Transverse colon (tissue), 4 donors: Measurements from ENCODE around the gene RGS3. TPM values are rescaled to one million over a fixed set of nuclear protein-coding genes. Genes with fewer than 3 reads are reported as not detected.

Experiments
- DNase-seq: peaks from one replicate; pipeline ENCODE4 v3.0.0-alpha.2; 2019
- H3K27ac ChIP-seq, 4 donors: fragments of 200-600 bp; sonication (generic); 2 replicates each; pipeline ENCODE4 v1.5.1; 2016 to 2018; ENCODE audit warnings: inconsistent platforms in 4 of 4
- H3K27me3 ChIP-seq: fragments of 200-600 bp; sonication (generic); 2 replicates; pipeline ENCODE4 v1.5.1; 2017; ENCODE audit warnings: inconsistent platforms
- H3K36me3 ChIP-seq, 4 donors: fragments of 200-600 bp; sonication (generic); 2 replicates each; pipeline ENCODE4 v1.5.1; 2017 to 2019; ENCODE audit warnings: inconsistent platforms in 4 of 4
- H3K4me1 ChIP-seq, 4 donors: fragments of 200-600 bp; sonication (generic); 2 replicates each; pipeline ENCODE4 v1.5.1; 2017 to 2020; ENCODE audit warnings: inconsistent platforms in 4 of 4
- H3K4me3 ChIP-seq, 4 donors: fragments of 200-600 bp; sonication (generic); 1 replicate in 1 of 4; 2 replicates in 3 of 4; pipeline versions ENCODE4 v1.5.1 to v1.6.1; 2017 to 2019; ENCODE audit warnings: inconsistent platforms in 4 of 4
- H3K9me3 ChIP-seq, 2 donors: fragments of 200-600 bp; sonication (generic); 2 replicates each; pipeline ENCODE4 v1.5.1; 2017 to 2019; ENCODE audit warnings: inconsistent platforms in 2 of 2
- CTCF ChIP-seq, 5 experiments: fragments of 200-600 bp in 3 of 5; fragments of 450-650 bp in 2 of 5; sonication (generic) in 3 of 5; IDR thresholded peaks; 1 replicate in 2 of 5; 2 replicates in 3 of 5; pipeline ENCODE4 v1.5.1; 2016 to 2017; ENCODE audit warnings: antibody characterized with exemption in 5 of 5, inconsistent platforms in 3 of 5, mild to moderate bottlenecking in 2 of 5, moderate library complexity in 1 of 5
- EP300 ChIP-seq: sonication (generic); formaldehyde crosslinking; IDR thresholded peaks from one replicate; pipeline ENCODE4 v1.6.1; 2017; ENCODE audit warnings: antibody characterized with exemption, low read depth
- POLR2A ChIP-seq: fragments of 450-650 bp; IDR thresholded peaks from one replicate; pipeline ENCODE4 v1.6.1; 2016; ENCODE audit warnings: antibody characterized with exemption, mild to moderate bottlenecking, moderate library complexity
- POLR2AphosphoS5 ChIP-seq, 3 donors: sonication (generic); formaldehyde crosslinking; IDR thresholded peaks; one replicate each; pipeline ENCODE4 v1.6.1; 2016; ENCODE audit warnings: antibody characterized with exemption in 3 of 3
- WGBS, 2 donors: methylation state at CpG; one replicate each; pipeline ENCODE4 v1.1.5; 2018; ENCODE audit warnings: low coverage in 1 of 2; 5-methylcytosine and 5-hydroxymethylcytosine counted together
- in situ Hi-C, 4 donors: fragments of 200-750 bp; cut with MboI; loops; one replicate each; pipeline versions ENCODE4 v1.15.0 to v1.15.1; 2017; ENCODE audit warnings: low sequenced_read_pairs in 3 of 4, low pct_ligation_motif_present in 1 of 4, low pct_unique_long_range_greater_than_20kb in 1 of 4
- intact Hi-C: fragments of 100-400 bp; cut with DNase I; formaldehyde crosslinking; loops from one replicate; pipeline ENCODE4 v1.15.1; 2023; ENCODE audit warnings: low total_unique reads
- total RNA-seq, 4 donors: library from RNA; depleted of rRNA; stranded (reverse); fragments of >200 nt; gene quantifications; one replicate each; pipeline ENCODE4 v1.1.0, GENCODE V29; 2016

The RGS3 gene
- total RNA-seq, 4 donors from 2014 or later: 62.7 to 150 (median 80.9) TPM

DNA sequence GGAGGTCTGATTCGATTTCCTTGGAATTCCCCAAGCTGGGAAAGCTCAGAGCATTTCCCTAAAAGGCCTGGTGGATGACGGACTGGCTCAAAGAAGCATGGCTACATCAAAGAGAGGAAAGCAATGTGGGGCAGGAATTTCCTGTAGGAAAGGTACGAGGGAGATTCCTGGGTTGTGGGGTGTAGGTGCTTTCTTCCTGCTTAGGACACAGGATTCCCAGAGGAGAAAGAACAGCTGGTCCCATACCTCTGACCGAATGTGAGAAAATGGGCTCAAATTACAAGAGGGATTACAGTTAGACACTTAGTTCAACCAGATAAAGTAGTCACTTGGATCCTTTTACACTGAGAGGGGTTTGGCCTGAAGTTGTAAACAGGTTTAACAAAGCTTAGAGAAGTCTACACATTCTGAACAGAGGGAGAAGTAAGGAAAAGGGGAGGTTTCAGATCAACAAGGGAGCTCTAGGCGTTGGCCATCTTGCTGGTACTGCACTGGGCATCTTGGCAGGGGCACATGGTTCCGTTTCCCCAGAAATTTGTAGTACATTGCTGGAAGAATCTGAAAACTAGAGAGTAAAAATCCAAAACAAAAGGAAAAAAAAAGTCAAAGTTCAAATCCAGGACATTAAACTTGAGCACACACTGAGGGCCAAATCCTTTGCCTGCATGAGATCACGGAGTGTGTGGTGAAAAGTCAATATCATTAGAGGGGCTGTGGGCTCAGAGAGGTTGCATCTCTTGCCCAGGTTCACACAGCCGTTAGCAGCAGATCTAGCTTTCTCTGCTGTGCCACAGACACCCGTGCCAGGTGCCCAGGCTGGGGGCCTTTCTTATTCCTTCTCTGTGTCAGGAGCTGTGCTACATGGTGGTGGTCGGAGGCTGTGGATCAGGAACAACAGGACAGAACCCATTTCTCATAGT lies 171.3 kb downstream of the RGS3 start:
- Histone ChIP-seq H3K27ac (no peak overlapping the region), H3K27me3 (no peaks in the 10 kb centered on the region), H3K4me1 (peaks cover 0 to 6% (median 0%) of the 10 kb centered on the region in 4 donors), H3K9me3 (no peaks in the 10 kb centered on the region), H3K36me3 (no peaks in the 10 kb centered on the region), H3K4me3 (no peak overlapping the region)
- no peak for DNase-seq
- WGBS, 2 donors: 52 to 56% methylated on average over 5 to 10 of the region's 10 CpGs
- in situ Hi-C loops: no loop called here
- intact Hi-C loops: no loop called here
- no peak for TF ChIP-seq CTCF (IDR thresholded peaks at IDR 0.05)

GRCh38 chr9:113635586-113635985 lies 172.1 kb downstream of the RGS3 start:
- WGBS, 2 donors: 50 to 76% methylated on average over 2 to 5 of the region's 5 CpGs
- intact Hi-C loops (no loop called here), in situ Hi-C loops (no loop called here)
- TF ChIP-seq CTCF (IDR thresholded peaks at IDR 0.05) (no peak), EP300 (no peak)
- H3K4me1 ChIP-seq: peaks cover 0 to 6% (median 0%) of the 10 kb centered on the region in 4 donors
- H3K36me3 ChIP-seq: no peaks in the 10 kb centered on the region
- H3K27ac ChIP-seq: no peak overlapping the region
- H3K4me3 ChIP-seq: no peak overlapping the region
- H3K27me3 ChIP-seq: no peaks in the 10 kb centered on the region
- no peak for DNase-seq
- H3K9me3 ChIP-seq: no peaks in the 10 kb centered on the region

GRCh38 chr9:113636165-113636564 lies 172.6 kb downstream of the RGS3 start:
- H3K9me3 ChIP-seq: no peaks in the 10 kb centered on the region
- intact Hi-C loops: no loop called here
- no peak overlapping the region for H3K27ac ChIP-seq
- H3K27me3 ChIP-seq: no peaks in the 10 kb centered on the region
- H3K36me3 ChIP-seq: no peaks in the 10 kb centered on the region
- DNase-seq: no peak
- in situ Hi-C loops: no loop called here
- H3K4me3 ChIP-seq: no peak overlapping the region
- peaks cover 0 to 6% (median 0%) of the 10 kb centered on the region in 4 donors for H3K4me1 ChIP-seq
- WGBS, 2 donors: 48 to 72% methylated on average over 3 to 10 of the region's 10 CpGs
- TF ChIP-seq CTCF (IDR thresholded peaks at IDR 0.05) (no peak), EP300 (no peak), POLR2A (no peak), POLR2AphosphoS5 (IDR thresholded peaks at IDR 0.05) (no peak)

GRCh38 chr9:113636693-113637092 lies 173.2 kb downstream of the RGS3 start:
- TF ChIP-seq CTCF (IDR thresholded peaks at IDR 0.05): no peak
- no peak for TF ChIP-seq POLR2A
- no peak for TF ChIP-seq EP300
- no peak for TF ChIP-seq POLR2AphosphoS5 (IDR thresholded peaks at IDR 0.05)
- in situ Hi-C loops: no loop called here
- WGBS, 2 donors: 92 to 93% methylated on average over 3 to 6 of the region's 6 CpGs
- Histone ChIP-seq H3K27ac (no peak overlapping the region), H3K27me3 (no peaks in the 10 kb centered on the region), H3K36me3 (no peaks in the 10 kb centered on the region), H3K4me3 (no peak overlapping the region), H3K9me3 (no peaks in the 10 kb centered on the region), H3K4me1 (peaks cover 0 to 6% (median 0%) of the 10 kb centered on the region in 4 donors)
- intact Hi-C loops: no loop called here
- DNase-seq: no peak
